ENCODE measurements around the gene ANGEL1.

ANGEL1 gene

DNA sequence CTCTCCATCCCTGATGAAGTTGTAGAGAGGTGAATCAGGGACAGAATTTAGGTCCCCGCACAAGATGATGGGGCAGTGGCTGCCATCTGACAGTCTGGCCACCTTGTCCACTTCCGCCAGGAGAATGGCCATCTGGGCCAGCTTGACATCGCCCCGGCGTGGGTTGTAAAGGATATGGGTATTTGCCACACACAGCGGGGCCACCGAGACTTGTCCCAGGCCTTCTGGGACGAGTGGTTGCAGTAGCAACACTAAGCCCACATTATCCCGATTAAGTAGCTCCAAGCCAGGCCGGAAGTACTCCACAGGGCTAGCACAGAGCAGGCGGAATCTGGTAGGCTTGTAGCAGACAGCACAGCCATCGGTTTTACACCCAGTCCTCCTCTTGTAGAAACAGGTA lies 6.2 kb downstream of the ANGEL1 start:
- Mint-ChIP-seq H3K9me3 (no peaks in the 10 kb centered on the region), H3K4me1 (peaks cover 16 to 26% of the 10 kb centered on the region in 2 donors), H3K27me3 (no peaks in the 10 kb centered on the region), H3K36me3 (peaks cover 35 to 55% of the 10 kb centered on the region in 2 donors), H3K4me3 (no peak overlapping the region), H3K27ac (no peak overlapping the region)
- DNase-seq, result no peak
- no peak for ATAC-seq (replicated peaks)

DNA sequence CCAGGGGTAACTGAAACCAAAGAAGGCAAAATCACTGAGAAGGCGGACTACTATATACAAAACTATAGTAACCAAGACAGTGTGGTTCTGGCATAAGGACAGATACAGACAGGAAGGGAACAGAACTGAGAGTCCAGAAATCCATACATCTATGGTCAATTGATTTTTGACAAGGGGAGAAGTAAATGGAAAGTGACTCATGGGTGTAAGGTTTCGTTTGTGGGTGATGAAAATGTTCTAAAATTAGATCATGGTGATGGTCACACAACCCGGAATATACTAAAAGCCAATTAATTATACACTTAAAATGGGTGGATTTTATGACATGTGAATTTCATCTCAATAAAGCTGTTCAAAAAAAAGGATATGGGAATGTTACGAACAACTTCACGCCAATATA lies 18.7 kb downstream of the ANGEL1 start:
- DNase-seq, result no peak
- no peaks in the 10 kb centered on the region for H3K27me3 Mint-ChIP-seq
- no peak overlapping the region for H3K4me3 Mint-ChIP-seq
- H3K36me3 Mint-ChIP-seq, result peaks cover 34 to 52% of the 10 kb centered on the region in 2 donors
- no peaks in the 10 kb centered on the region for H3K4me1 Mint-ChIP-seq
- no peak for ATAC-seq (replicated peaks)
- H3K27ac Mint-ChIP-seq, result no peak overlapping the region
- no peaks in the 10 kb centered on the region for H3K9me3 Mint-ChIP-seq

GRCh38 chr14:76793324-76793723 lies 19.4 kb downstream of the ANGEL1 start:
- DNase-seq, result no peak
- Mint-ChIP-seq H3K4me3 (no peak overlapping the region), H3K4me1 (no peaks in the 10 kb centered on the region), H3K36me3 (peaks cover 39 to 56% of the 10 kb centered on the region in 2 donors), H3K27ac (no peak overlapping the region), H3K27me3 (no peaks in the 10 kb centered on the region), H3K9me3 (no peaks in the 10 kb centered on the region)
- ATAC-seq (replicated peaks), result no peak

DNA sequence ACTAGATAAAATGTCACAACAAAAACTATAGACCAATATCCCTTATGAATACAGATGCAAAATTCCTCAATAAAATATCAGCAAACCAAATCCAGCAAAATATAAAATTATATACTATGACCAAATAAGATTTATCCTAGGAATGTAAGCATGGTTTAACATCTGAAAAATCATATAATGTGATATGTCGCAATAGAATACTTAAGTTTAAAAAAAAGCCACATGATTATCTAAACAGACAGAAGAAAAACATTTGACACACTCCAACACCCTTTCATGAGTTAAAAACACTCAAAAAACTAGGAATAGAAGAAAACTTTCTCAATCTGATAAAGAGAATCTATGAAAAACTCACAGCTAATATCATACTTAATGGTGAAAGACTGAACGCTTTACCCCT lies 20.3 kb downstream of the ANGEL1 start:
- no peaks in the 10 kb centered on the region for H3K9me3 Mint-ChIP-seq
- no peaks in the 10 kb centered on the region for H3K27me3 Mint-ChIP-seq
- H3K36me3 Mint-ChIP-seq, result peaks cover 40 to 56% of the 10 kb centered on the region in 2 donors
- DNase-seq (no peak), ATAC-seq (replicated peaks) (no peak)
- no peaks in the 10 kb centered on the region for H3K4me1 Mint-ChIP-seq
- no peak overlapping the region for H3K27ac Mint-ChIP-seq
- H3K4me3 Mint-ChIP-seq, result no peak overlapping the region

- Mint-ChIP-seq H3K4me1 (peaks cover 4 to 17% of the 10 kb centered on the region in 2 donors), H3K27me3 (no peaks in the 10 kb centered on the region), H3K4me3 (no peak overlapping the region), H3K9me3 (no peaks in the 10 kb centered on the region), H3K36me3 (peaks cover 45 to 54% of the 10 kb centered on the region in 2 donors), H3K27ac (peak overlapping the region; percentile 54)
- ATAC-seq (replicated peaks), result no peak
- no peak for DNase-seq
These were observed 26.1 kb downstream of the ANGEL1 start for GRCh38 chr14:76786601-76787000.

- ATAC-seq (replicated peaks), result peak; percentile 94 to 97
- Mint-ChIP-seq H3K27ac (no peak overlapping the region), H3K4me1 (peaks cover 4 to 17% of the 10 kb centered on the region in 2 donors), H3K4me3 (no peak overlapping the region), H3K36me3 (peaks cover 40 to 59% of the 10 kb centered on the region in 2 donors), H3K9me3 (no peaks in the 10 kb centered on the region), H3K27me3 (no peaks in the 10 kb centered on the region)
- peak; percentile 35 for DNase-seq
These were observed 27.8 kb downstream of the ANGEL1 start for GRCh38 chr14:76784881-76785280.

DNA sequence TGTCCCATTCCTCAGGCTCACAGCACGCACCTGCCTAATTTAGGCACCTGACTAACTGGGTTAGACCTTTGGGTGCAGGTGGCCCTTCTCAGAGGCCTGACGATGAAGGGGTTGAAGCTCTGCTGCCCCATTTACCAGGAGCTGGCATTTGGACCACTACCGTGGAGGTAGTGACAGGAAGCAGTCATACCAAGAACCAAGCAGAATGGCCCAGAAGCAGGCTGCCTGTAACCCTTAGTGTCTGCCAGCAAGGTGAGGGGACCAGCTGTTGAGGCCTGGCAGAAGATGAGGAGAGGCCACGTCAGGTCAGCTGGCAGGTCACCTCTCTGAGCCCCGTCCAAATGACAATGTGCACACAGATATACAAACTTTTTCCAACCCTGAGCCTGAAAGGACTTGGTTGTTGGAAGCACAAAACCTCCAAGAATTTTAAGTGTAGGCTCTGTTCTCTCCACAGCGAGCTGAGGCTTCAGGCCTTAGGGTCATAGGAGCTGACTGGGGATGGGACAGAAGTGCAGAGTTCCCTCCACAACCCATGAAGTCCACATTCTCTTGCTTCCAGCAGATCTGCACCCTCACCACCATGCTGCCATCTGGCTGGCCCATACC lies 28.3 kb downstream of the ANGEL1 start:
- Mint-ChIP-seq H3K9me3 (no peaks in the 10 kb centered on the region), H3K27ac (no peak overlapping the region), H3K36me3 (peaks cover 40 to 60% of the 10 kb centered on the region in 2 donors), H3K27me3 (no peaks in the 10 kb centered on the region), H3K4me3 (no peak overlapping the region), H3K4me1 (peaks cover 4 to 17% of the 10 kb centered on the region in 2 donors)
- DNase-seq (no peak), ATAC-seq (replicated peaks) (peak in 1 of 2 donors; percentile 5)

DNA sequence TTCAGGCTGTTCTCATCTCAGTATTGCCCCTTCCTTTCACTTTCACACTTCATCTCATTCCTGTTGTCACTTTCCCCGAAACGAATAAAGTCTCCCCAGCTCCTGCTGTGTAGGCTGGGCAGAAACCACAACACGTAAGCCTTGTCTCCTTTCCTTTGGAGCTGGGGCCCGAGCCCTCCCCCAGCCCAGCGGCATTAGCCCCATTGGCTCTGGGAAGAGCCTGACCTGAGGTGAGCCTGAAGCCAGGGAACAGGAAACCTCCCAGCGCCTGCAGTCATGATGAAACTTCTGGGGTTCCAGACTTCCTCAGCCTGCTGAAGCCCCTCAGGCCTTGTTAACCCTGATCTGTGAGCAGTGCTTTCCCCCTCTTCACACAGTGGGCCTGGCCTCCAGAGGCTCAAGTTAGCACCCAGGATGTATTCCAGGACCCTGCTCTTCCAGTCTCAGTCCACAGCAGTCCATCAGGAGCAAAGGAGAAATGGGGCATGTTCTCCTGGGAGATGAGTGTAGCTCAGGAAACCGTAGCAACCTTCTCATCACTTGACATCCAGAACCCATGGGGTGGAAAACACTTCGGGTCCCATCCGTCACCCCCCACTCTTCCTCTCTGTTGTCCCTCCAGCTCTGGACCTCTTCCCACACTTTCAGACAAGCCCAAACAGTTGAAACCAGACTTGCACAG lies 29.7 kb downstream of the ANGEL1 start:
- ATAC-seq (replicated peaks) (no peak), DNase-seq (no peak)
- H3K36me3 Mint-ChIP-seq, result peaks cover 29 to 50% of the 10 kb centered on the region in 2 donors
- no peaks in the 10 kb centered on the region for H3K27me3 Mint-ChIP-seq
- peak overlapping the region; percentile 63 for H3K27ac Mint-ChIP-seq
- peaks cover 4 to 17% of the 10 kb centered on the region in 2 donors for H3K4me1 Mint-ChIP-seq
- no peak overlapping the region for H3K4me3 Mint-ChIP-seq
- H3K9me3 Mint-ChIP-seq, result no peaks in the 10 kb centered on the region

GRCh38 chr14:76782115-76782884 lies 30.4 kb downstream of the ANGEL1 start:
- Mint-ChIP-seq H3K27me3 (no peaks in the 10 kb centered on the region), H3K4me1 (peaks cover 4 to 17% of the 10 kb centered on the region in 2 donors), H3K27ac (peak overlapping the region; percentile 27), H3K4me3 (no peak overlapping the region), H3K9me3 (no peaks in the 10 kb centered on the region), H3K36me3 (peaks cover 24 to 44% of the 10 kb centered on the region in 2 donors)
- ATAC-seq (replicated peaks), result no peak
- DNase-seq, result no peak

DNA sequence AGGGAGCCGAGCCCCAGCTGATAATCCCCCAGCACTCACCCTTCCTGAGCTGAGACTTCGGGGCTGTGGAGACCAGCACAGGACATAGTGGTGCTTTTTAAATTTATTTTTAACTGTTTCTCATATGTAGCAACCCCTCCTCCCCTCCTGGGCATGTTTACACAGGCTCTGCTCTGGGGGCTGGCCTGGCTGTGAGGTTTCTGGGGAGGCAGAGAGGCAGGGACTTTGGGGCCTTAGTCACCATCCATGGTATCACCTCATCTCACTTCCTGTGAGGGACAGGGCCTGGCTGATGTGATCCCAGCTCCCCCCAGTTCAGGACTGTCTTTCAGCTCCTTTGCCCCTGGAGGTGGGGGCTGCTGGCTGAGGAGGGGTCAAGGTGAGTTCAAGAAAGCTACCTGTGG lies 31.0 kb downstream of the ANGEL1 start:
- DNase-seq, result no peak
- no peak overlapping the region for H3K27ac Mint-ChIP-seq
- ATAC-seq (replicated peaks), result no peak
- no peak overlapping the region for H3K4me3 Mint-ChIP-seq
- H3K27me3 Mint-ChIP-seq, result no peaks in the 10 kb centered on the region
- H3K9me3 Mint-ChIP-seq, result no peaks in the 10 kb centered on the region
- H3K36me3 Mint-ChIP-seq, result peaks cover 20 to 37% of the 10 kb centered on the region in 2 donors
- H3K4me1 Mint-ChIP-seq, result peaks cover 4 to 17% of the 10 kb centered on the region in 2 donors

DNA sequence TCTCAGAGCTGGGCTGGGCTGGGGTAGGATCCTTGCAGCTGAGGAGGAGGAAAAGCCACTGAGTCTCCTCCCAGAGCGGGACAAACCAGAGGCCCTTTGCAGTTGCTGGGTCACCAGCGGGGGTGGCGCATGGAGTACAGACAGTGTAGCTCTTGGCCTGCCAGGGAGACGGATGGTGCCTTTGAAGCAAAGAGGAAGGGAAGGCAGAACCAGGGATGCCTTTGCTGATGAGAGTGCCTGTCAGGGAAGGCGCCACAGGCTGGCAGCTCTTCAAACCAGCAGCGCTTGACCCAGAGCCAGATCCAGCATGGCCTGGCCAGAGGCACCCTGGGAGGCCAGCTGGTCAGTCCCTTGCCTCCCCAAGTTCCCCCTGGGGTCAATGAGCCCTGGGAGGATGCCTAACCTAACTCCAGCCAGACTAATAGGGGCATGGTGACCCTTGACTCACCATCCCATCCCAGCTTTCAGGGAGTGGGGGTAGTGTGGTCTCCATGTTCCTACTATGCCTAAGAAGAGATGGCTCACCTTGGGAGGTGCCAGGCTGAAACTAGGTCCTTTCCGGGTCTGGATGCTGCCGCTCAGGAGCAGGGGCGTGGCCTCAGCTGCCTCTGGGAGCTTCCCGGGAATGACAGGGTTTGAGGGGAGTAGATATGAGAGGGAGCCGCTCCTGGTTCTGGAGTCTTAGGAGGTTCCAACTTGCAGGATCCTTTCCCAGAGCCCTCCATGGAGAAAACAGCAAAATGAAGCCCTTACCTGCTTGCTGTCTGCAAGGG lies 31.6 kb downstream of the ANGEL1 start:
- no peak for ATAC-seq (replicated peaks)
- no peaks in the 10 kb centered on the region for H3K9me3 Mint-ChIP-seq
- peaks cover 17 to 33% of the 10 kb centered on the region in 2 donors for H3K36me3 Mint-ChIP-seq
- no peak overlapping the region for H3K27ac Mint-ChIP-seq
- H3K27me3 Mint-ChIP-seq, result no peaks in the 10 kb centered on the region
- no peak overlapping the region for H3K4me3 Mint-ChIP-seq
- peaks cover 6 to 17% of the 10 kb centered on the region in 2 donors for H3K4me1 Mint-ChIP-seq
- no peak for DNase-seq

DNA sequence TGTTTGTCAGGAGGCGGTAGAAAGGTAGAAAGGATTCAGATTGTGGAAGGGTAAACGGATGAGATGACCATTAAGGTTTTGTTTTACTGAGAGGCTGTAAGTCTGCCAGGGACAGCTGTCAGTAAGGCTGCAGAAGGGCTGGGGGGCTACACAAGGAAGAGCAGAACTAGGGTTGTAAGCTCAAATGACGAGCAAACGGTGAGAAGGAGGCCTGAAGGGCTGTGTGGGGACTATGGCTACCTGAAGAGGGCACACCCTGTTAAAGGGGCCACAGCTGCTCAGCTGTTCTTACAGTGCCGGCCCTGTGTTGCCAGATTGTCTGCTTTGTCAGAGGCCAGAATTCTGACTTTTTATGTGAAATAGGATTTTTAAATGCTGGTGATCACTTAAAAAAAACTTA lies 32.3 kb downstream of the ANGEL1 start:
- Mint-ChIP-seq H3K4me3 (no peak overlapping the region), H3K27ac (no peak overlapping the region), H3K36me3 (peaks cover 17 to 33% of the 10 kb centered on the region in 2 donors), H3K4me1 (peaks cover 6 to 17% of the 10 kb centered on the region in 2 donors), H3K9me3 (no peaks in the 10 kb centered on the region), H3K27me3 (no peaks in the 10 kb centered on the region)
- ATAC-seq (replicated peaks) (no peak), DNase-seq (no peak)

- Mint-ChIP-seq H3K9me3 (no peaks in the 10 kb centered on the region), H3K4me3 (no peak overlapping the region), H3K36me3 (peaks cover 17 to 33% of the 10 kb centered on the region in 2 donors), H3K27ac (no peak overlapping the region), H3K4me1 (peaks cover 6 to 15% of the 10 kb centered on the region in 2 donors), H3K27me3 (no peaks in the 10 kb centered on the region)
- no peak for DNase-seq
- no peak for ATAC-seq (replicated peaks)
These were observed 32.7 kb downstream of the ANGEL1 start for GRCh38 chr14:76780058-76780345.
